A673 (cell line): ENCODE data around the gene ADA. TPM values are rescaled to one million over a fixed set of nuclear protein-coding genes. Genes with fewer than 3 reads are reported as not detected.

ENCODE experiments used
- BruUV-seq: library from RNA; stranded (reverse); fragments of 400-500 nt; replicated peaks from 2 replicates; lab custom pipeline; 2021; lab: Mats Ljungman, UMichigan
- CTCF ChIA-PET: fragments of 300-600 bp; sonication (Branson Sonifier 250); formaldehyde crosslinking; loops from one replicate; lab custom pipeline; 2022; ENCODE audit warnings: antibody characterized with exemption; lab: Charles Lee
- POLR2A ChIA-PET: fragments of 300-600 bp; sonication (Branson Sonifier 250); formaldehyde crosslinking; loops from one replicate; lab custom pipeline; 2022; ENCODE audit warnings: antibody characterized with exemption; ENCODE audit not compliant: low non-redundant PET; lab: Charles Lee
- DNase-seq: peaks from one replicate; pipeline ENCODE4 v3.0.0-alpha.2; 2015; ENCODE audit warnings: low spot score
- H3K27ac ChIP-seq: fragments of 200-600 bp; sonication (generic); 2 replicates; pipeline ENCODE4 v1.5.1; 2016; ENCODE audit warnings: mixed run types, low read depth, mild to moderate bottlenecking, mixed read lengths, antibody characterized with exemption, low read length; ENCODE audit not compliant: poor library complexity, severe bottlenecking
- H3K27me3 ChIP-seq: fragments of 200-600 bp; sonication (generic); replicated peaks from 2 replicates; pipeline ENCODE4 v1.6.1; 2017; ENCODE audit warnings: mixed run types, low read depth, mild to moderate bottlenecking, mixed read lengths, antibody characterized with exemption, low read length; ENCODE audit not compliant: insufficient read depth, poor library complexity
- H3K36me3 ChIP-seq: fragments of 200-600 bp; sonication (generic); 2 replicates; pipeline ENCODE4 v1.6.1; 2016; ENCODE audit warnings: mixed run types, mild to moderate bottlenecking, mixed read lengths, antibody characterized with exemption, low read length; ENCODE audit not compliant: insufficient read depth, poor library complexity, severe bottlenecking
- H3K4me1 ChIP-seq: fragments of 200-600 bp; sonication (generic); 2 replicates; pipeline ENCODE4 v1.6.1; 2017; ENCODE audit warnings: mixed run types, mild to moderate bottlenecking, mixed read lengths, antibody characterized with exemption, low read length; ENCODE audit not compliant: insufficient read depth, poor library complexity, severe bottlenecking
- H3K4me3 ChIP-seq: fragments of 200-600 bp; sonication (generic); 2 replicates; pipeline ENCODE4 v1.5.1; 2016; ENCODE audit warnings: low read depth, mixed run types, mild to moderate bottlenecking, mixed read lengths, low read length; ENCODE audit not compliant: poor library complexity, severe bottlenecking
- H3K9me3 ChIP-seq: fragments of 200-600 bp; sonication (generic); 2 replicates; pipeline ENCODE4 v1.6.1; 2016; ENCODE audit warnings: mixed run types, low read depth, mild to moderate bottlenecking, mixed read lengths, antibody characterized with exemption, low read length; ENCODE audit not compliant: poor library complexity, severe bottlenecking
- EZH2 ChIP-seq: fragments of 200-600 bp; sonication (generic); IDR thresholded peaks from 2 replicates; pipeline ENCODE4 v1.6.1; 2017; ENCODE audit warnings: borderline replicate concordance, low read depth, mild to moderate bottlenecking, mixed read lengths, antibody characterized with exemption, low read length; ENCODE audit not compliant: poor library complexity, severe bottlenecking
- intact Hi-C: fragments of 100-400 bp; cut with micrococcal nuclease; formaldehyde crosslinking; loops from one replicate; pipeline ENCODE4 v1.10.0; 2022; ENCODE audit not compliant: unreplicated experiment
- total RNA-seq: library from RNA; stranded (reverse); gene quantifications from 2 replicates; pipeline ENCODE4 v1.2.3, GENCODE V29; 2021
- TF ChIP-seq, protein P1 (sequence below): fragments of 300-800, 200-600 bp; sonication (generic); conservative IDR thresholded peaks from 2 replicates; pipeline ENCODE4 v1.5.1; 2017; ENCODE audit warnings: low read depth, mild to moderate bottlenecking, antibody characterized with exemption, low read length, moderate library complexity, mixed read lengths

ADA gene
- total RNA-seq, 1 experiment from 2014 or later = 19.3 TPM

DNA sequence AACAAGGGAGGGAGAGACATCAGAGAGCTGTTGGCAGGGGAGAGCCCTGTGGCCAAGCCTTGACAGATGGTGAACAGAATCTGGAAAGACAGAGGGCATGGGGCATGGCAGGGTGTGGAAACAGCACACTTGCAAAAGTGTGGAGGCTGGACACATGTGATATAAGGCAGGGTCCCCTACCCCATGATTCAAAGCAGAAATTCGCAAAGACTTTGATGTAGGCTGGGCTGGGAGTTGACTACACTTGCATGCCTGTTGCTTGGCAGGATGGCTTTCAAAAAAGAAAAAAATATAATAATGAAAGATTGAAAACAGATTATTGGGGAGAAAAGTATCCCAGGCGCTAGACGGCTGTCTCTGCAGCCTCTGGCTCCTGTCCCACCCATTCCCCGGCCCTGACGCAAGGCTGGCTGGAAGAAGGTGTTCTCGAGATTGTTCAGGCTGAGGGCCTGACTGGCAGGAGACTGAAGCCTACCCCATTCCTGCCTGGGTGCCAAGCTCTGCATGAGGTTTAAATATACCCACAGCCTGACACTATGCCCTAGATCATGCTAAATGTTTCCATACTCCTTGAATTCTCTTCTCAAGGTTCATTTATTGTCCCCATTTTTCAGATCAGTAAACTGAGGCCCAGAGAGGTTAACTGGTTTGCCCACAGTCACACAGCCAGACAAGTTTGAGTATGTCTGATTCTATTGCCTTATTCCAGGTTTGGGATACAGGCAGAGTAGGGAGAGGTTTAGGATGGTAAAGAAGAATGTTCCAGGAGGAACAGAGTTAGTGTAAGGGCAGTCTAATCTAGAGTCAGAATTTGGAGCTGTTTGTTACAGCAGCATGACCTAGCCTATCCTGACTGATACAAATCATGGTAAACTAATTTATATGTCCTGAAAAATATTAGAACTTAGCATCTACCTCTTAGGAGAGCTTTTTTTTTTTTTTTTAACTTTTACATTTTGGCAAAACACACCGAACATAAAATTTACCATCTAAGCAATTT is 40.2 kb upstream of the ADA start:
- TF ChIP-seq EZH2 = no peak
- TF ChIP-seq, protein P1, sequence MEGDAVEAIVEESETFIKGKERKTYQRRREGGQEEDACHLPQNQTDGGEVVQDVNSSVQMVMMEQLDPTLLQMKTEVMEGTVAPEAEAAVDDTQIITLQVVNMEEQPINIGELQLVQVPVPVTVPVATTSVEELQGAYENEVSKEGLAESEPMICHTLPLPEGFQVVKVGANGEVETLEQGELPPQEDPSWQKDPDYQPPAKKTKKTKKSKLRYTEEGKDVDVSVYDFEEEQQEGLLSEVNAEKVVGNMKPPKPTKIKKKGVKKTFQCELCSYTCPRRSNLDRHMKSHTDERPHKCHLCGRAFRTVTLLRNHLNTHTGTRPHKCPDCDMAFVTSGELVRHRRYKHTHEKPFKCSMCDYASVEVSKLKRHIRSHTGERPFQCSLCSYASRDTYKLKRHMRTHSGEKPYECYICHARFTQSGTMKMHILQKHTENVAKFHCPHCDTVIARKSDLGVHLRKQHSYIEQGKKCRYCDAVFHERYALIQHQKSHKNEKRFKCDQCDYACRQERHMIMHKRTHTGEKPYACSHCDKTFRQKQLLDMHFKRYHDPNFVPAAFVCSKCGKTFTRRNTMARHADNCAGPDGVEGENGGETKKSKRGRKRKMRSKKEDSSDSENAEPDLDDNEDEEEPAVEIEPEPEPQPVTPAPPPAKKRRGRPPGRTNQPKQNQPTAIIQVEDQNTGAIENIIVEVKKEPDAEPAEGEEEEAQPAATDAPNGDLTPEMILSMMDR = no peak
- BruUV-seq = no TSS peak
- no peaks in the 10 kb centered on the region for H3K9me3 ChIP-seq
- POLR2A ChIA-PET = interaction anchor here (0.7 kb wide), 1 partner anchor 182 kb away, joined by 4 read pairs; no protein-coding TSS in a partner anchor
- intact Hi-C loops = no loop called here
- DNase-seq = no peak
- no peaks in the 10 kb centered on the region for H3K36me3 ChIP-seq
- no peak overlapping the region for H3K27ac ChIP-seq
- H3K4me1 ChIP-seq = no peaks in the 10 kb centered on the region
- CTCF ChIA-PET = interaction anchor here (0.6 kb wide), 1 partner anchor 239 kb away, joined by 3 read pairs; no protein-coding TSS in a partner anchor
- no peaks in the 10 kb centered on the region for H3K27me3 ChIP-seq
- no peak overlapping the region for H3K4me3 ChIP-seq

DNA sequence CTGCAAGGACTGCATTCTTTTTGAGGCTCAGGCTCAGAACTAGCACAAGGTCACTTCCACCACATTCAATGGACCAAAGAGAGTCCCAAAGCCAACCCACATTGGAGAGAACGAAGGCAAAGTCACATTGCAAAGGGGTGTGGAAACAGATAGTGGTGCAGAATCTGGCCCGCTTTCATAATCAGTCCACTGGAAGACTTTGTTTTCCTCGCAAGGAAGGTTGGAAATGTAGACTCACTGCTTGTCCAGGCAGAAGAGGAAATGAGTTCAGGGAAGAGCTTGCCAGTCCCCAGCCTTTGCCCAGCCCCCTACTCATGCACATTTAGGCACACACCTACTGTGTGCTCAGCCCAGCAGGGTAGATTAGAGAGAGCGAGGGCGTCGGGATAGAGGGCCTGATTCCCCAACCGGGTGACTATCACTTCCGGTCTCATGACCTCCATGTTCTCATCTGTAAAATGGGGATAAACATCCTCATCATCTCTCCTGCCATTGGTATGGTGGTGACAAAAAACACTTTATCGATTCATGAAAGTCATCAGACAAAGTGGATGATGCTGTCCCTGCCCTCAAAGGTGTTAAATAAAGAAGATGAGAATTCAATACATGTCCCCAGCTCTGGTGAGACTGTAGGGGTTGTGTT is 39.4 kb upstream of the ADA start:
- CTCF ChIA-PET = no interaction called here
- H3K4me1 ChIP-seq = no peaks in the 10 kb centered on the region
- H3K4me3 ChIP-seq = no peak overlapping the region
- intact Hi-C loops = no loop called here
- TF ChIP-seq EZH2 = no peak
- TF ChIP-seq, protein P1 = no peak
- H3K36me3 ChIP-seq = no peaks in the 10 kb centered on the region
- POLR2A ChIA-PET = no interaction called here
- H3K9me3 ChIP-seq = no peaks in the 10 kb centered on the region
- no peak for DNase-seq
- BruUV-seq = no TSS peak
- no peaks in the 10 kb centered on the region for H3K27me3 ChIP-seq
- no peak overlapping the region for H3K27ac ChIP-seq

DNA sequence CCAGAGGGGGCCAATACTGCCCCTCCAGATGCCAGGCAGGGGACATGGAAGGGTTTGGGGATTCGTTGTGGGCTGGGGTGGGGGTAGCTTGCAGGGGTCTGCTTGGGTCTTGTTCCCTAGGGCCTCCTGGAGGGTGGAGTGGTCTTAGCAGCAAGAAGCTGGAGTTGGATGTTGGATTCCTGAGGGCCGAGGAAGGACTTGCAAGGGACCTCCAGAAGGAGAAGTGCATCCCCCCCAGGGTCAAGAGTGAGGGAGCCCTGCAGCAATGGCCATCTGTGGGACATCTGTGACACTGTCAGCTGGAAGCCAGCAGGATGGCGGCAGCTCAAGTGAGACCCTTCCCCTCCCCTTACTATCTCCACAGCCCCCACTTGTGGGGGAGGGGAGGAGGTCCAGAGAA is 38.3 kb upstream of the ADA start:
- BruUV-seq = no TSS peak
- H3K27me3 ChIP-seq = no peaks in the 10 kb centered on the region
- intact Hi-C loops = no loop called here
- no peaks in the 10 kb centered on the region for H3K4me1 ChIP-seq
- ChIA-PET CTCF (no interaction called here), POLR2A (no interaction called here)
- H3K4me3 ChIP-seq = no peak overlapping the region
- H3K36me3 ChIP-seq = no peaks in the 10 kb centered on the region
- DNase-seq = no peak
- TF ChIP-seq EZH2 = no peak
- TF ChIP-seq, protein P1 = no peak
- no peaks in the 10 kb centered on the region for H3K9me3 ChIP-seq
- H3K27ac ChIP-seq = no peak overlapping the region
